Measurements from ENCODE around the gene SCFD1. TPM values are rescaled to one million over a fixed set of nuclear protein-coding genes. Genes with fewer than 3 reads are reported as not detected.
"Not testable (repeated sequence)": the region's sequence is repeated elsewhere in the genome, so short reads cannot be mapped to it uniquely, and the experiment has no call there.

The SCFD1 gene, protein sequence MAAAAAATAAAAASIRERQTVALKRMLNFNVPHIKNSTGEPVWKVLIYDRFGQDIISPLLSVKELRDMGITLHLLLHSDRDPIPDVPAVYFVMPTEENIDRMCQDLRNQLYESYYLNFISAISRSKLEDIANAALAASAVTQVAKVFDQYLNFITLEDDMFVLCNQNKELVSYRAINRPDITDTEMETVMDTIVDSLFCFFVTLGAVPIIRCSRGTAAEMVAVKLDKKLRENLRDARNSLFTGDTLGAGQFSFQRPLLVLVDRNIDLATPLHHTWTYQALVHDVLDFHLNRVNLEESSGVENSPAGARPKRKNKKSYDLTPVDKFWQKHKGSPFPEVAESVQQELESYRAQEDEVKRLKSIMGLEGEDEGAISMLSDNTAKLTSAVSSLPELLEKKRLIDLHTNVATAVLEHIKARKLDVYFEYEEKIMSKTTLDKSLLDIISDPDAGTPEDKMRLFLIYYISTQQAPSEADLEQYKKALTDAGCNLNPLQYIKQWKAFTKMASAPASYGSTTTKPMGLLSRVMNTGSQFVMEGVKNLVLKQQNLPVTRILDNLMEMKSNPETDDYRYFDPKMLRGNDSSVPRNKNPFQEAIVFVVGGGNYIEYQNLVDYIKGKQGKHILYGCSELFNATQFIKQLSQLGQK
- total RNA-seq = 10 to 100 TPM; 26.5 to 44.6 (median 34.8) TPM
- long read RNA-seq, partial matches to known transcripts = 0 of 4 reads
- long read RNA-seq, other reads (novel, unspliced or antisense) = 1 of 4 reads

DNA sequence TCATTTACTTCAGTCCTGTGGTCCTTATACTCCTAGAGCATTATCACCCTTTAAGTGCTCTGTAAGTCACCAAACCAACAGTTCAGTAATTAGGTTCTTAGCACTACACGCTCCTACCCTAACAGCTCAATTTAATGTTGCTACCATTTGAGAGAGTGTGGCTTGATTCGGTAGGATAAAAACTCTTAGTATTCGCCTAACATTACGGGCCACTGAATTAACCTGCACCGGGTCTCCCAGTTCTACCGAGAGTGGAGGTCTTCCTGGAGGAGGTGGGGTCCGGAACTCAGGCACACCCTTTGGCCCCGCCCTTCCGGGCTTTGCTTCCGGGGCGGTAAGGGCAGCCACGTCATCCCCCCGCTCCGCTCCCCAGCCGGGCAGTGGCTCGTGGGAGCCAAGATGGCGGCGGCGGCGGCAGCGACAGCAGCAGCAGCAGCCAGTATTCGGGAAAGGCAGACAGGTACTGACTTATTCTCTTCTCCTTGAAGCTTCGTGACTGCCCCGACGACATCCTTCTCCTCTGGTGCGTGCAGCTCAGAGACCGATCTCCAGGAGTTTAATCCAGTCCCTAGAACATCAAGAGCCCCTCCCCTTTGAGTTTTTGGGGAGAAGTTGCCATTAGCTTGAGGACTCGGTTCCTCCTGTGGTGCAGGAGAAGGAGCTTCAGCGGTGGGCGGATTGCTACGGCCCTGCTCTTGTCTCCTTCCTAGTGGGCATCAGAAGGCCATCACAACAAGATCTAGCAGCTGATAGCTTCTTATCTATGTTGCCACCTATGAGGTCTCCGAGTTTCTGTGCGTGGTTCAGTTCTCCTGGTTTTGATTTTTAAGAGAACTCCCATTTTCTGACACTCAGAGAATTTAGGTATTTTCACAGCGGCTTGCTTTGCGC is at the start of gene SCFD1:
TSS of gene SCFD1 (plus strand) at position 380 of the 891 bp plus-strand sequence. CDS start at position 400, 20 bp downstream.
- no peaks in the 10 kb centered on the region for H3K9me3 ChIP-seq
- intact Hi-C loops (cut with DNase I) = no loop called here
- H3K4me1 ChIP-seq = peaks cover 0 to 13% (median 0%) of the 10 kb centered on the region in 4 donors
- TF ChIP-seq, protein P1, sequence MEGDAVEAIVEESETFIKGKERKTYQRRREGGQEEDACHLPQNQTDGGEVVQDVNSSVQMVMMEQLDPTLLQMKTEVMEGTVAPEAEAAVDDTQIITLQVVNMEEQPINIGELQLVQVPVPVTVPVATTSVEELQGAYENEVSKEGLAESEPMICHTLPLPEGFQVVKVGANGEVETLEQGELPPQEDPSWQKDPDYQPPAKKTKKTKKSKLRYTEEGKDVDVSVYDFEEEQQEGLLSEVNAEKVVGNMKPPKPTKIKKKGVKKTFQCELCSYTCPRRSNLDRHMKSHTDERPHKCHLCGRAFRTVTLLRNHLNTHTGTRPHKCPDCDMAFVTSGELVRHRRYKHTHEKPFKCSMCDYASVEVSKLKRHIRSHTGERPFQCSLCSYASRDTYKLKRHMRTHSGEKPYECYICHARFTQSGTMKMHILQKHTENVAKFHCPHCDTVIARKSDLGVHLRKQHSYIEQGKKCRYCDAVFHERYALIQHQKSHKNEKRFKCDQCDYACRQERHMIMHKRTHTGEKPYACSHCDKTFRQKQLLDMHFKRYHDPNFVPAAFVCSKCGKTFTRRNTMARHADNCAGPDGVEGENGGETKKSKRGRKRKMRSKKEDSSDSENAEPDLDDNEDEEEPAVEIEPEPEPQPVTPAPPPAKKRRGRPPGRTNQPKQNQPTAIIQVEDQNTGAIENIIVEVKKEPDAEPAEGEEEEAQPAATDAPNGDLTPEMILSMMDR (IDR thresholded peaks at IDR 0.05) = no peak
- TF ChIP-seq POLR2A (IDR thresholded peaks at IDR 0.05) = peak; percentile 94
- under 1% methylated on average over 17 of the region's 35 CpGs for WGBS (ENCODE audit: insufficient coverage, low coverage, low lambda C conversion rate, missing lambda C conversion rate)
- peak within 1 kb of the TSS; percentile 71 to 76 (median 72) for H3K4me3 ChIP-seq
- ATAC-seq (peak; percentile 99 to 100 (median 100)), DNase-seq (peak; percentile 95 to 96 (median 96))
- H3K36me3 ChIP-seq = no peaks in the 10 kb centered on the region
- no peaks in the 10 kb centered on the region for H3K27me3 ChIP-seq
- H3K27ac ChIP-seq = peak within 1 kb of the TSS; percentile 81 to 84 (median 81)

DNA sequence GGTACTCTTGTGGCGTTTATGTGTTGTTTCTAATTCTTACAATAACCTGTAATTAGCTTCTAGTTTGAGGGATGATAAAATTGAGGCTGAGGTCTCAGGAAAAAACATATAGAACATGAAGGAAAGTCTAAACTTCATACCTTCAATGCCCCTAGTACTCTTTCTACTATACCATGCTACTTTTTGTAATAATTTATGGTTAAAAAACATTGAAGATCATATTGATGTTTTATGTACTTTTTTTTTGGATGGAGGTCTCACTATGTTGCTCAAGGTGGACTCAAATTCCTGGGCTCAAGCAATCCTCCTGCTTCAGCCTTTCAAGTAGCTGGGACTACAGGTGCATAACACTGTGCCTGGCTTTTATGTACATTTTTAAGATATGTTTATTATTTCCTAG is 49.3 kb upstream of the SCFD1 start:
- intact Hi-C loops (cut with DNase I) = no loop called here
- Histone ChIP-seq H3K4me1 (no peaks in the 10 kb centered on the region), H3K9me3 (no peaks in the 10 kb centered on the region), H3K27ac (no peak overlapping the region), H3K27me3 (no peaks in the 10 kb centered on the region), H3K4me3 (no peak overlapping the region), H3K36me3 (no peaks in the 10 kb centered on the region)
- DNase-seq = no peak
- WGBS (ENCODE audit: insufficient coverage, low coverage, low lambda C conversion rate, missing lambda C conversion rate) = 100% methylated on average over 1 of the region's 1 CpG
- TF ChIP-seq, protein P1 (IDR thresholded peaks at IDR 0.05) = no peak
- TF ChIP-seq POLR2A (IDR thresholded peaks at IDR 0.05) = no peak
- ATAC-seq = no peak

DNA sequence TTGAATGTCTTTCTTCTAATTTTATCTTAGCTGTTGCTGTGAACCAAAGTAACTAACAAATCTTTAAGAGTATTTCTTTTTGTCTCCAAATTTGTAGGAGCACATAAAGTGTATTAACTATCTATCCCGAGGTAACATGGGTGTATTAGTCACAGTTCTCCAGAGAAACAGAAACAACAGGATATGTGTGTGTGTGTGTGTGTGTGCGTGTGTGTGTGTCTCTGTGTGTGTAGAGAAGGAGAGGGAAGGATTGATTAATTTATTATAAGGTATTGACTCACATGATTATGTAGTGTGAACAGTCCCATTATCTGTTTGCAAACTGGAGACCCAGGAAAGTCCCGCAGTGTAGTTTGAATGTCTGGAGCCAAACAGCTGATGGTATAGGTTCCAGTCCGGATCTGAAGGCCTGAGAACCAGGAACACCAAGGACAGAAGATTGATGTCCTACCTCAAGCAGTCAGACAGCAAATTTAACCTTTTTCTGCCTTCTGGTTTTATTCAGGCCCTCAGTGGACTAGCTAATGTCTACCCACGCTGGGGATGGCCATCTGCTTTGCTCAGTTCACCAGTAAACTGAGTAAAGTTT is 48.8 kb upstream of the SCFD1 start:
- Histone ChIP-seq H3K36me3 (no peaks in the 10 kb centered on the region), H3K9me3 (no peaks in the 10 kb centered on the region), H3K27ac (no peak overlapping the region), H3K4me3 (no peak overlapping the region), H3K4me1 (no peaks in the 10 kb centered on the region), H3K27me3 (no peaks in the 10 kb centered on the region)
- no peak for TF ChIP-seq POLR2A (IDR thresholded peaks at IDR 0.05)
- TF ChIP-seq, protein P1 (IDR thresholded peaks at IDR 0.05) = no peak
- WGBS (ENCODE audit: insufficient coverage, low coverage, low lambda C conversion rate, missing lambda C conversion rate) = 70% methylated on average over 3 of the region's 5 CpGs
- intact Hi-C loops (cut with DNase I) = no loop called here
- DNase-seq (no peak), ATAC-seq (no peak)

DNA sequence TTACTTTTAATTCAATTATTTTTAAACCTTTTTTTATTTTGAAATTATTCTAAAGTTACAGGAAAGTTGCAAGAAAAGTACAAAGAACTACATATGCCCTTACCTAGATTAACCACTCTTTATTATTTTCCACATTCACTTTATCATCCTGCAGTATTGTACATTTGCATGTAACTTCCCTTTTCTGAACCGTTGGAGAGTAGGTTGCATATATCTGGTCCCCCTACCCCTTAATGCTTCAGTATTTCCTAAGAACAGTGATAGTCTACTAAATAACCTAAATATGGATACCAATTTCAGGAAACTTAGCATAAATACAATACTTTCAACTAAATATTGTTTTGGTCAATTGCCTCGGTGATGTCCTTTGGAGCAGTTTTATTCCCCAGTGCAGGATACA is 48.2 kb upstream of the SCFD1 start:
- no peak for ATAC-seq
- no peaks in the 10 kb centered on the region for H3K9me3 ChIP-seq
- no peak overlapping the region for H3K27ac ChIP-seq
- intact Hi-C loops (cut with DNase I) = no loop called here
- no peaks in the 10 kb centered on the region for H3K36me3 ChIP-seq
- no peaks in the 10 kb centered on the region for H3K4me1 ChIP-seq
- H3K4me3 ChIP-seq = no peak overlapping the region
- no peaks in the 10 kb centered on the region for H3K27me3 ChIP-seq
- no peak for DNase-seq
- TF ChIP-seq, protein P1 (IDR thresholded peaks at IDR 0.05) = no peak
- TF ChIP-seq POLR2A (IDR thresholded peaks at IDR 0.05) = no peak
- WGBS (ENCODE audit: insufficient coverage, low coverage, low lambda C conversion rate, missing lambda C conversion rate) = 73% methylated on average over 2 of the region's 2 CpGs

DNA sequence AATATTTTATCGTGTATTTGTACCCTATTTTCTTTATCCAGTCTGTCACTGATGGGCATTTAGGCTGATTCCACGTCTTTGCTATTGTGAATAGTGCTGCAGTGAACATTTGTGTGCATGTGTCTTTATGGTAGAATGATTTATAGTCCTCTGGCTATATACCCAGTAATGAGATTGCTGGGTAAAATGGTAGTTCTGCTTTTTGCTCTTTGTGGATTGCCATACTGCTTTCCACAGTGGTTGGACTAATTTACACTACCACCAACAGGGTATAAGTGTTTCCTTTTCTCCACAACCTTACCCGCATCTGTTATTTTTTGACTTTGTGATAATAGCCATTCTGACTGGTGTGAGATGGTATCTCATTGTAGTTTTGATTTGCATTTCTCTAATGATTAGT is 47.3 kb upstream of the SCFD1 start:
- ATAC-seq; H3K27me3 ChIP-seq; intact Hi-C loops (cut with DNase I); H3K4me3 ChIP-seq; H3K36me3 ChIP-seq; H3K9me3 ChIP-seq; H3K27ac ChIP-seq; H3K4me1 ChIP-seq; DNase-seq: not testable (repeated sequence)
- WGBS (ENCODE audit: insufficient coverage, low coverage, low lambda C conversion rate, missing lambda C conversion rate) = 88% methylated on average over 3 of the region's 3 CpGs

DNA sequence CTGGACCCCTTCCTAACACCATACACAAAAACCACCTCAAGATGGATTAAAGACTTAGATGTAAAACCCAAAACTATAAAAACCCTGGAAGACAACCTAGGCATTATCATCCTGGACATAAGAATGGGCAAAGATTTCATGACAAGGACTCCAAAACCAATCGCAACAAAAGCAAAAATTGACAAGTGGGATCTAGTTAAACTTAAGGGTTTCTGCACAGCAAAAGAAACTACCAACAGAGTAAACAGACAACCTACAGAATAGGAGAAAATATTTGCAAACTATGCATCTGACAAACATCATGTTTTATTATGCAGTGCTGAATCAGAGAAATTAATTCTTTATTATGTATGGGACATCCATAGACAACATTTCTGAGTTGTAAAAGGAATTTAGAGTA is 45.8 kb upstream of the SCFD1 start:
- H3K4me1 ChIP-seq; intact Hi-C loops (cut with DNase I); H3K4me3 ChIP-seq; H3K27ac ChIP-seq; H3K36me3 ChIP-seq; ATAC-seq; DNase-seq; H3K27me3 ChIP-seq; H3K9me3 ChIP-seq: not testable (repeated sequence)
- WGBS (ENCODE audit: insufficient coverage, low coverage, low lambda C conversion rate, missing lambda C conversion rate) = 100% methylated on average over 1 of the region's 1 CpG

All from right lobe of liver (tissue), 6 donors.